ENCODE results near the gene CGNL1.

GRCh38 chr15:57457726-57458125 lies 81.4 kb downstream of the CGNL1 start:
- TF ChIP-seq, protein P1, sequence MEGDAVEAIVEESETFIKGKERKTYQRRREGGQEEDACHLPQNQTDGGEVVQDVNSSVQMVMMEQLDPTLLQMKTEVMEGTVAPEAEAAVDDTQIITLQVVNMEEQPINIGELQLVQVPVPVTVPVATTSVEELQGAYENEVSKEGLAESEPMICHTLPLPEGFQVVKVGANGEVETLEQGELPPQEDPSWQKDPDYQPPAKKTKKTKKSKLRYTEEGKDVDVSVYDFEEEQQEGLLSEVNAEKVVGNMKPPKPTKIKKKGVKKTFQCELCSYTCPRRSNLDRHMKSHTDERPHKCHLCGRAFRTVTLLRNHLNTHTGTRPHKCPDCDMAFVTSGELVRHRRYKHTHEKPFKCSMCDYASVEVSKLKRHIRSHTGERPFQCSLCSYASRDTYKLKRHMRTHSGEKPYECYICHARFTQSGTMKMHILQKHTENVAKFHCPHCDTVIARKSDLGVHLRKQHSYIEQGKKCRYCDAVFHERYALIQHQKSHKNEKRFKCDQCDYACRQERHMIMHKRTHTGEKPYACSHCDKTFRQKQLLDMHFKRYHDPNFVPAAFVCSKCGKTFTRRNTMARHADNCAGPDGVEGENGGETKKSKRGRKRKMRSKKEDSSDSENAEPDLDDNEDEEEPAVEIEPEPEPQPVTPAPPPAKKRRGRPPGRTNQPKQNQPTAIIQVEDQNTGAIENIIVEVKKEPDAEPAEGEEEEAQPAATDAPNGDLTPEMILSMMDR (tag by site-specific recombination; IDR thresholded peaks at IDR 0.05): no peak
- TF ChIP-seq ZNF274 (IDR thresholded peaks at IDR 0.05; ENCODE audit: low read length): no peak
- TF ChIP-seq ZNF274 (tag by site-specific recombination; IDR thresholded peaks at IDR 0.05; ENCODE audit: borderline replicate concordance): no peak
- TF ChIP-seq ZNF248 (tag by site-specific recombination; IDR thresholded peaks at IDR 0.05): no peak
- no peak for TF ChIP-seq ZBTB48 (tag by site-specific recombination; IDR thresholded peaks at IDR 0.05)
- no peak for TF ChIP-seq ZNF292 (tag by site-specific recombination; IDR thresholded peaks at IDR 0.05; ENCODE audit: borderline replicate concordance, low read depth)
- TF ChIP-seq ZNF529 (tag by site-specific recombination; IDR thresholded peaks at IDR 0.05; ENCODE audit: insufficient replicate concordance): no peak
- no peak for TF ChIP-seq ZNF549 (tag by site-specific recombination; IDR thresholded peaks at IDR 0.05)
- TF ChIP-seq, protein P2, sequence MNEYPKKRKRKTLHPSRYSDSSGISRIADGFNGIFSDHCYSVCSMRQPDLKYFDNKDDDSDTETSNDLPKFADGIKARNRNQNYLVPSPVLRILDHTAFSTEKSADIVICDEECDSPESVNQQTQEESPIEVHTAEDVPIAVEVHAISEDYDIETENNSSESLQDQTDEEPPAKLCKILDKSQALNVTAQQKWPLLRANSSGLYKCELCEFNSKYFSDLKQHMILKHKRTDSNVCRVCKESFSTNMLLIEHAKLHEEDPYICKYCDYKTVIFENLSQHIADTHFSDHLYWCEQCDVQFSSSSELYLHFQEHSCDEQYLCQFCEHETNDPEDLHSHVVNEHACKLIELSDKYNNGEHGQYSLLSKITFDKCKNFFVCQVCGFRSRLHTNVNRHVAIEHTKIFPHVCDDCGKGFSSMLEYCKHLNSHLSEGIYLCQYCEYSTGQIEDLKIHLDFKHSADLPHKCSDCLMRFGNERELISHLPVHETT (tag by site-specific recombination; IDR thresholded peaks at IDR 0.05): no peak
- no peak for TF ChIP-seq HOXA7 (CRISPR knock-in tag; IDR thresholded peaks at IDR 0.05; ENCODE audit: borderline replicate concordance)
